Fibroblast of gingiva (primary cell): ENCODE measurements around the gene BCKDHB.
A peak's percentile ranks its signal among the peaks of the same experiment; 100 is the strongest.
"Not testable (repeated sequence)": the region's sequence is repeated elsewhere in the genome, so short reads cannot be mapped to it uniquely, and the experiment has no call there.

ENCODE experiments used
- DNase-seq: peaks from one replicate; pipeline ENCODE4 v3.0.0-alpha.2; 2011; ENCODE audit warnings: low read depth

Gene BCKDHB

GRCh38 chr6:80263585-80263984 is 157.1 kb downstream of the BCKDHB start:
- no peak for DNase-seq

GRCh38 chr6:80268865-80269730 is 162.6 kb downstream of the BCKDHB start:
- DNase-seq = no peak

- DNase-seq = no peak
These were observed 164.6 kb downstream of the BCKDHB start for GRCh38 chr6:80271074-80271473.

GRCh38 chr6:80272988-80273387 is 166.5 kb downstream of the BCKDHB start:
- no peak for DNase-seq

- DNase-seq = no peak
These were observed 170.4 kb downstream of the BCKDHB start for GRCh38 chr6:80276861-80277260.

- no peak for DNase-seq
These were observed 171.0 kb downstream of the BCKDHB start for GRCh38 chr6:80277501-80277900.

GRCh38 chr6:80280262-80281010 is 174.0 kb downstream of the BCKDHB start:
- no peak for DNase-seq

- DNase-seq = peak; percentile 9
These were observed 176.6 kb downstream of the BCKDHB start for GRCh38 chr6:80282913-80283554.

- DNase-seq = no peak
These were observed 180.6 kb downstream of the BCKDHB start for GRCh38 chr6:80287112-80287511.

- DNase-seq = no peak
These were observed 181.1 kb downstream of the BCKDHB start for GRCh38 chr6:80287607-80288006.

GRCh38 chr6:80289727-80290126 is 183.3 kb downstream of the BCKDHB start:
- DNase-seq = no peak

GRCh38 chr6:80294531-80294930 is 188.1 kb downstream of the BCKDHB start:
- not testable (repeated sequence) for DNase-seq

GRCh38 chr6:80302716-80303115 is 196.2 kb downstream of the BCKDHB start:
- no peak for DNase-seq

GRCh38 chr6:80304014-80304413 is 197.5 kb downstream of the BCKDHB start:
- DNase-seq = no peak

GRCh38 chr6:80314531-80314930 is 208.1 kb downstream of the BCKDHB start:
- no peak for DNase-seq

GRCh38 chr6:80316686-80317231 is 210.3 kb downstream of the BCKDHB start:
- DNase-seq = peak; percentile 10

GRCh38 chr6:80319196-80319595 is 212.7 kb downstream of the BCKDHB start:
- DNase-seq = peak; percentile 1

GRCh38 chr6:80321011-80321410 is 214.5 kb downstream of the BCKDHB start:
- DNase-seq = no peak

- no peak for DNase-seq
These were observed 219.3 kb downstream of the BCKDHB start for GRCh38 chr6:80325742-80326141.

GRCh38 chr6:80328652-80329051 is 222.2 kb downstream of the BCKDHB start:
- no peak for DNase-seq

GRCh38 chr6:80329496-80329895 is 223.0 kb downstream of the BCKDHB start:
- DNase-seq = no peak

GRCh38 chr6:80330961-80331360 is 224.5 kb downstream of the BCKDHB start:
- no peak for DNase-seq
